Left ventricle myocardium inferior (tissue), 1 donor: ENCODE results near the gene SHISAL1. TPM values are rescaled to one million over a fixed set of nuclear protein-coding genes. Genes with fewer than 3 reads are reported as not detected.

ENCODE experiments used
- DNase-seq: peaks from one replicate; pipeline ENCODE4 v3.0.0-alpha.2; 2020
- H3K27ac ChIP-seq: fragments of 200-600 bp; replicated peaks from 2 replicates; pipeline ENCODE4 v1.8.0; 2021
- H3K27me3 ChIP-seq: fragments of 200-600 bp; 2 replicates; pipeline ENCODE4 v1.8.0; 2021; ENCODE audit warnings: low read depth
- H3K36me3 ChIP-seq: fragments of 200-600 bp; 2 replicates; pipeline ENCODE4 v1.8.0; 2021
- H3K4me1 ChIP-seq: fragments of 200-600 bp; 2 replicates; pipeline ENCODE4 v1.8.0; 2021
- H3K4me3 ChIP-seq: fragments of 200-600 bp; 2 replicates; pipeline ENCODE4 v1.8.0; 2021; ENCODE audit warnings: mild to moderate bottlenecking, moderate library complexity
- H3K9me3 ChIP-seq: fragments of 200-600 bp; replicated peaks from 2 replicates; pipeline ENCODE4 v1.8.0; 2021
- CTCF ChIP-seq: fragments of 200-600 bp; IDR thresholded peaks from 2 replicates; pipeline ENCODE4 v1.8.0; 2021; ENCODE audit warnings: antibody characterized with exemption, mild to moderate bottlenecking, borderline replicate concordance
- intact Hi-C: fragments of 100-400 bp; cut with micrococcal nuclease; formaldehyde crosslinking; loops from one replicate; pipeline ENCODE4 v1.11.0; 2022
- total RNA-seq: library from RNA; stranded (reverse); fragmentation: NEBNext Ultra II Directional; extraction: Animal tissue kit (Norgen Biotek cat#: 25700); gene quantifications from one replicate; pipeline ENCODE4 v1.2.1, GENCODE V29; 2021
- donor health status: DM: no; HTN: yes; CAD: no; lungs with severe emphysema.

Gene SHISAL1
- total RNA-seq, 1 donor from 2014 or later = 1.3 TPM

GRCh38 chr22:44219101-44219870, 93.5 kb downstream of the SHISAL1 start:
- no peak for TF ChIP-seq CTCF
- Histone ChIP-seq H3K27me3 (peaks cover 60% of the 10 kb centered on the region), H3K27ac (no peak overlapping the region), H3K9me3 (peaks cover 19% of the 10 kb centered on the region), H3K4me1 (no peaks in the 10 kb centered on the region), H3K4me3 (no peak overlapping the region), H3K36me3 (no peaks in the 10 kb centered on the region)
- intact Hi-C loops = no loop called here
- DNase-seq = no peak

- Histone ChIP-seq H3K4me3 (no peak overlapping the region), H3K9me3 (peaks cover 20% of the 10 kb centered on the region), H3K27ac (no peak overlapping the region), H3K27me3 (peaks cover 52% of the 10 kb centered on the region), H3K36me3 (no peaks in the 10 kb centered on the region), H3K4me1 (no peaks in the 10 kb centered on the region)
- DNase-seq = no peak
- TF ChIP-seq CTCF = no peak
- intact Hi-C loops = no loop called here
Measured at GRCh38 chr22:44218071-44218470, 94.7 kb downstream of the SHISAL1 start.

GRCh38 chr22:44217346-44217745, 95.4 kb downstream of the SHISAL1 start:
- Histone ChIP-seq H3K9me3 (peaks cover 20% of the 10 kb centered on the region), H3K27me3 (peaks cover 49% of the 10 kb centered on the region), H3K4me3 (no peak overlapping the region), H3K4me1 (peaks cover 3% of the 10 kb centered on the region), H3K36me3 (no peaks in the 10 kb centered on the region), H3K27ac (no peak overlapping the region)
- intact Hi-C loops = no loop called here
- TF ChIP-seq CTCF = no peak
- DNase-seq = no peak

- no peak overlapping the region for H3K27ac ChIP-seq
- no peak for TF ChIP-seq CTCF
- H3K4me1 ChIP-seq = peaks cover 8% of the 10 kb centered on the region
- intact Hi-C loops = no loop called here
- H3K9me3 ChIP-seq = peaks cover 17% of the 10 kb centered on the region
- no peaks in the 10 kb centered on the region for H3K36me3 ChIP-seq
- no peak overlapping the region for H3K4me3 ChIP-seq
- no peak for DNase-seq
- peaks cover 28% of the 10 kb centered on the region for H3K27me3 ChIP-seq
Measured at GRCh38 chr22:44215287-44215686, 97.5 kb downstream of the SHISAL1 start.

- Histone ChIP-seq H3K27me3 (peaks cover 23% of the 10 kb centered on the region), H3K4me3 (no peak overlapping the region), H3K36me3 (no peaks in the 10 kb centered on the region), H3K9me3 (peaks cover 22% of the 10 kb centered on the region), H3K4me1 (peaks cover 8% of the 10 kb centered on the region), H3K27ac (no peak overlapping the region)
- intact Hi-C loops = no loop called here
- no peak for DNase-seq
- no peak for TF ChIP-seq CTCF
Measured at GRCh38 chr22:44214764-44215163, 98.0 kb downstream of the SHISAL1 start.
